ENCODE data around the gene CCSER2.

The CCSER2 gene

DNA sequence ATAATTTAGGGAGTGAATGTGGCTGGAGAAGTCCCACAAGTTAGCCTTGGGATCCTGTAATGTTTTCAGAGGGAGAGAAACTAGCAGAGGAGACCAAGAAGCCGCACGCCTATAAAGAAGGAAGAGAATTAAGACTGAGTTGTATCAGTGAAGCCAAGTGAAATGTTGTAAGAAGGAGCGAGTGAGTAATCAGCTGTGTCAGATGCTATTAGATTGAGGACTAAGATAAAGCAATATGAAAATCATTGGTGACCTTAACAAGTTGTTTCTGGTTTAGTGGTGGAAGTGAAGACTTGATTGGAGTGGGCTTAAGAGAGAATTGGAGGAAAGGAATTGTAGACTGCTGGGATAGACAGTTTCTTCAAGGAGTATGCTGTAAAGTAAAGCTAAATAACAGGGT is 8.8 kb downstream of the CCSER2 start:
- no peak for DNase-seq (ENCODE audit: extremely low read depth, low read depth)
- no peak for TF ChIP-seq CTCF (IDR thresholded peaks at IDR 0.05; ENCODE audit: low read depth, low read length, missing control alignments)
- H3K4me3 ChIP-seq (replicated peaks; ENCODE audit: low read depth, low read length) = no peak overlapping the region

- no peak for DNase-seq (ENCODE audit: extremely low read depth, low read depth)
- H3K4me3 ChIP-seq (replicated peaks; ENCODE audit: low read depth, low read length) = no peak overlapping the region
- TF ChIP-seq CTCF (IDR thresholded peaks at IDR 0.05; ENCODE audit: low read depth, low read length, missing control alignments) = no peak
Measured at GRCh38 chr10:84339025-84339424, 10.6 kb downstream of the CCSER2 start.

GRCh38 chr10:84340187-84340586 is 11.8 kb downstream of the CCSER2 start:
- no peak for DNase-seq (ENCODE audit: extremely low read depth, low read depth)
- H3K4me3 ChIP-seq (replicated peaks; ENCODE audit: low read depth, low read length) = no peak overlapping the region
- TF ChIP-seq CTCF (IDR thresholded peaks at IDR 0.05; ENCODE audit: low read depth, low read length, missing control alignments) = no peak

DNA sequence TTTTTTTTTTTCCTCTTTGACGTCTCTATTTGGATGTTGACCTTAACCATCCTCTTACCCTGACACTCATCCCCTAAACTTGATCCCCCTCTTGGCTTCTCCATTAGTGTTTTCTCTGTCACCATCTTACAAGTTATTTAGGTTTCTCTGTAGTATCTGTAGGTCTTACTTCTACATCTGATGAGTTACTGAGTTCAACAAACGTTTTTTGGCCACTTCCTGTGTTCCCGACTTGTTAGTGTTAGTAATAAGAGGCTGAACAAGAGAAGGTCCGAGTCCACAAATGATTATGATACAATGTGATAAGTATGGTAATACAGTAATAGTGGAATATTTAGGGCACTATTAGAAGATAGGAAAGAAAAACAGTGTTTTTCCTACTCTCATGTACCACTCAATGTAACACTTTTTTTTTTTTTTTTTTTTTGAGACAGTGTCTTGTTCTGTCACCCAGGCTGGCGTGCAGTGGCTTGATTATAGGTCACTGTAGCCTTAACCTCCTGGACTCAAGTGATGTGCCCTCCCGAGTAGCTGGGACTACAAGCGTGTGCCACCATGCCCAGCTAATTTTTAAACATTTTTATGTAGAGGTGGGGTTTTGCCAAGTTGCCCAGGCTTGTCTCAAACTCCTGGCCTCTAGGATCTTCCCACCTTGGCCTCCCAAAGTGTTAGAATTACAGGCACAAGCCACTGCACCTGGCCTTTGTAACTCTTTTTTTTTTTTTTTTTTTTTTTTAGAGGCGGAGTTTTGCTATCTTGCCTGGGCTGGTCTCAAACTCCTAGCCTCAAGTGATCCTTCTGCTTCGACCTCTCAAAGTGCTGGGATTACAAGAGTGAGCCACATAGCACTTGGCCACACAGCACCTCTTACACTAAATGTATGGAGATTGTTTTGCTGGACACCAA is 12.5 kb downstream of the CCSER2 start:
- no peak for TF ChIP-seq CTCF (IDR thresholded peaks at IDR 0.05; ENCODE audit: low read depth, low read length, missing control alignments)
- DNase-seq (ENCODE audit: extremely low read depth, low read depth) = no peak
- H3K4me3 ChIP-seq (replicated peaks; ENCODE audit: low read depth, low read length) = no peak overlapping the region

DNA sequence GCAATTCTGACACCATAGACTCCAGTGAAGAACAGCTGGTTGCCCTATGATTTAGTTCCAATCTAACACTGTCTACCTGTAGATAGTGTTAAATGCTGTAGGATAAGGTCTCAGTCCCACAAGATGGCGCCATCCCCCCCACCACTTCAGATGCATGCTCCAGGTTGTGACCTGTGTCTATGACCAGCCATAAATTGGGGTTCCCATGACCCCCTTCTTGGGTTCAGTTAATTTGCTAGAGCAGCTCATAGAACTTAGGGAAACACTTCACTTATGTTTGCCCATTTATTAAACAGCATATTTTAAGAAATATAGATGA is 13.1 kb downstream of the CCSER2 start:
- no peak overlapping the region for H3K4me3 ChIP-seq (replicated peaks; ENCODE audit: low read depth, low read length)
- no peak for TF ChIP-seq CTCF (IDR thresholded peaks at IDR 0.05; ENCODE audit: low read depth, low read length, missing control alignments)
- no peak for DNase-seq (ENCODE audit: extremely low read depth, low read depth)

GRCh38 chr10:84341983-84342382 is 13.6 kb downstream of the CCSER2 start:
- no peak for DNase-seq (ENCODE audit: extremely low read depth, low read depth)
- H3K4me3 ChIP-seq (replicated peaks; ENCODE audit: low read depth, low read length) = no peak overlapping the region
- no peak for TF ChIP-seq CTCF (IDR thresholded peaks at IDR 0.05; ENCODE audit: low read depth, low read length, missing control alignments)

GRCh38 chr10:84342584-84342983 is 14.2 kb downstream of the CCSER2 start:
- no peak overlapping the region for H3K4me3 ChIP-seq (replicated peaks; ENCODE audit: low read depth, low read length)
- no peak for DNase-seq (ENCODE audit: extremely low read depth, low read depth)
- TF ChIP-seq CTCF (IDR thresholded peaks at IDR 0.05; ENCODE audit: low read depth, low read length, missing control alignments) = no peak

Measured in HFF-Myc (cell line).